RPMI7951 (cell line): Measurements from ENCODE around the gene MED6. TPM values are rescaled to one million over a fixed set of nuclear protein-coding genes. Genes with fewer than 3 reads are reported as not detected.

Source experiments
- DNase-seq: peaks from one replicate; pipeline ENCODE4 v3.0.0-alpha.2; 2012; ENCODE audit warnings: low read depth
- total RNA-seq: library from RNA; depleted of rRNA; stranded (reverse); fragments of >200 nt; shearing (Covaris generic); gene quantifications from 2 replicates; pipeline ENCODE4 v1.2.3, GENCODE V29; 2014; rRNA removed

The MED6 gene
- total RNA-seq, 1 experiment from 2014 or later = 35.6 TPM

- no peak for DNase-seq
Observed at GRCh38 chr14:70597731-70598130, 2.7 kb downstream of the MED6 start.

DNA sequence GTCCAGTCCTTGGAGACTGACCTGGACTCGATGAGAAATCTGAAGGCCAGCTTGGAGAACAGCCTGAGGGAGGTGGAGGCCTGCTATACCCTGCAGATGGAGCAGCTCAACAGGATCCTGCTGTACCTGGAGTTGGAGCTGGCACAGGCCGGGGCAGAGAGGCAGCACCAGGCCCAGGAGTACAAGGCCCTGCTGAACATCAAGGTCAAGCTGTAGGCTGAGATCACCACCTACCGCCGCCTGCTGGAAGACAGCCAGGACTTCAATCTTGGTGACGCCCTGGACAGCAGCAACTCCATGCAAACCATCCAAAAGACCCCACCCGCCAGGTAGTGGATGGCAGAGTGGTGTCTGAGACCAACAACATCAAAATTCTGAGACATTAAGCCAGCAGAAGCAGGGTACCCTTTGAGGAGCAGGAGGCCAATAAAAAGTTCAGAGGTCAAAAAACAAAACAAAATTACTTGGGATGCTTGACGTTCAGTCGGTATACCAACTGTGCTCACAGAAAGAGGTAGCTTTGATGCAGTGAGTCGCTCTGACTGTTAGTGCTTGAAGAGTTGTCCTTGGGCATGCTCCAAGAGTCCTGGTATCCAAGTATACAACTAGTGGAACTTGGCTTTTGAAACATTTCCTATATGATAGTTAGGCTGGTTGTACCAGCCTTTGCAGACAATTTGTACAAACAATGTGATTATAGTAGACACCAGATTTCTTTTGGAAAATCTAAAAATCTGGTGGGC, 4.8 kb downstream of the MED6 start:
- no peak for DNase-seq

DNA sequence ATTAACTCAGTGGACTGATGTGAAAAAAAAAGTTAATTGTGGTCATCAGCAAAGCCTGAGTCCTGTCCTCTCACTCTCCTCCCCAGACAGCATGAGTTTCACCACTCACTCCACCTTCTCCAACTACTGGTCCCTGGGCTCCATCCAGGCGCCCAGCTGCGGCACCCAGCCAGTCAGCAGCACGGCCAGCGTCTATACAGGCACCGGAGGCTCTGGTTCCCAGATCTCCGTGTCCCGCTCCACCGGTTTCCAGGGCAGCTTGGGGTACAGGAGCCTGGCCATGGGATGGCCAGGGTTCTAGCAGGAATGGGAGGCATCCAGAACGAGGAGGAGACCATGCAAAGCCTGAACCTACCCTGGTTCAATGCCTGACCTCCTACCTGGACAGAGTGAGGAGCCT, 6.0 kb downstream of the MED6 start:
- DNase-seq = no peak

DNA sequence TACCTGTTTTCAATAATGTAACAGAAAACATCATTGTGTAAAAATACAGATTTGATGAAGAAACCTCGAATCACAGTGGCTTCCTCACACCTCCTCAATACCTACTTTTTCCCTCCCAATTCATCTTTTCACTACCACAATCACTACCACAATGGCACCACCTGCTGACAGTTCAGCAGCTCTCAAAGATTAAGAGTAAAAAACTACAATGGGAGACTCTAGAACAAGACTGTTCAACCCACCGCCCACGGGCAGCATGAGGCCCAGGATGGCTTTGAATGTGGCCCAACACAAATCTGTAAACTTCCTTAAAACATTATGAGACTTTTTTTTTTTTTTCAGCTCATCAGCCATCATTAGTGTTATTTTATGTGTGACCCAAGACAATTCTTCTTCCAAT, 15.2 kb downstream of the MED6 start:
- peak; percentile 5 for DNase-seq

DNA sequence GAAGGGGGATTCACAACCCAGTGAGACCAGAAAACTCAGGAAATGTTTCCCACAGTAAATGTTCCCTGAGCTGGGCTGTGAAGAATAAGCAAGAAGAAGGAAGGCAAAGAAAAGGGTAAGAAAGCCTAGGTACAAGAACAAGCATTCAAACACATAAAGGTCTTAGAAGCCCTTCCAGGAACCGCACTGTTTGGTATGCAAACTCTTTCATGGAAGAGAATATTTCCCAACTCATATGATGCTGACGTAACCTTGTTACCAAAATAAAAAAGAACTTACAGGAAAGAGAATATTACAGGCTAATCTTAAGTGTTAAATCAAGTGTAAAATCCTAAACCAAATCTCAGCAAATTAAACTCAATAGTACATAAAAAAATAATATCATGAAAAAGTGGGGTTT, 23.6 kb downstream of the MED6 start:
- no peak for DNase-seq

DNA sequence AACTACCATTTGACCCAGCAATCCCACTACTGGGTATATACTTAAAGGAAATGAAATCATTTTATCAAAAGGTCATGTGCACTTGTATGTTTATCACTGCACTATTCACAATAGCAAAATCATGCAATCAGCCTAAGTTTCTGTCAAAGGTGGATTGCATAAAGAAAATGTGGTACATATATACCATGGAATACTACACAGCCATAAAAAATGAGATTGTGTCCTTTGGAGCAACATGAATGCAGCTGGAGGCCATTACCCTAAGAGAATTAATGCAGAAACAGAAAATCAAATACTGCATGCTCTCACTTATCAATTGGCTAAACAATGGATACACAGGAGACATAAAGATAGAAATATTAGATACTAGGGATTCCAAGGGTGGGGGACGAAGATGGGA, 27.4 kb downstream of the MED6 start:
- no peak for DNase-seq

DNA sequence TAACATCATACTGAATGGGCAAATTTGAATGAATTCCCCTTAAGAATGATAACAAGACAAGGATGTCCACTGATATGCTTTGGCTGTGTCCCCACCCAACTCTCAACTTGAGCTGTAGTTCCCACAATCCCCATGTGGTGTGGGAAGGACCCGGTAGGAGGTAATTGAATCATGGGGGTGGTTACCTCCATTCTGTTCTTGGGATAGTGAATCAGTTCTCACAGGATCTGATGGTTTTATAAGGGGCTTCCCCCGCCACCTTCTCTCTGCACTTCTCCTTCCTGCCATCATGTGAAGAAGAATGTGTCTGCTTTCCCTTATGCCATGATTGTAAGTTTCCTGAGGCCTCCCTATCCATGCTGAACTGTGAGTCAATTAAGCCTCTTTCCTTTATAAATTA, 29.3 kb downstream of the MED6 start:
- DNase-seq = no peak

- DNase-seq = peak; percentile 32
Observed at GRCh38 chr14:70567791-70568190, 32.7 kb downstream of the MED6 start.

- no peak for DNase-seq
Observed at GRCh38 chr14:70563869-70564268, 36.6 kb downstream of the MED6 start.

DNA sequence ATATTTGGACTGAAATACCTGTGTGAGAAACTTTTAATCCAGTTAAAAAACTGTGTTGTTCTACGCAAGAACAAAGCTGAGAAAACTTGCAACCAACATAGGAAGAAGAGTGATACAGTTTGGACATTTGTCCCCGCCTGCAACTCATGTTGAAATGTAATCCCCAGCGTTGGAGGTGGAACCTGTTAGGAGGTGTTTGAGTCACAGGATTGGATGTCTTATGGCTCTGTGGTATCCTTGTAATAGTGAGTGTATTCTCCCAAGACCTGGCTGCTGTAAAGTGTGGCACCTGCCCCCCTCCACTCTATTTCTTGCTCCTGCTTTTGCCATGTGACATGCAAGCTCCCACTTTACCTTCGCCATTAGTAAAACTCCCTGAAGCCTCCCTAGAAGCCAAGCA, 37.0 kb downstream of the MED6 start:
- DNase-seq = no peak

DNA sequence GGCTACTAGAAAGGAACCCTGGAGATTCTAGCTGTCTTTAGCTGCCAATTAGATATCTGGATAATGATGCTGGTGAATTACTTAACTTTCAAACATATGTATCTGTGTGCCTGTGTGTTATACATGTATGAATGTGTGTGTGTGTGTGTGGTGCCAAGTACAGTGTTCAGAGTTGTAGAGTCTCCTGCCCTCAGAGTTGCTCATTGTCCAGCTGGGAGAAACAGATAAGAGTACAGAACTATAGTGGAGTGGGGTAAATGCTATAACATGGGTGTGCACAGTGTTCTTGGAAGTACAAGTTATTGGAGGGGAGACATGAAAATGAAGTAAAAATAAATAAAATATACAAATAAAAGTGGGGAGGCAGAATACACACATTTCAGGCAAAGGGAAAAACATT, 42.1 kb downstream of the MED6 start:
- no peak for DNase-seq

DNA sequence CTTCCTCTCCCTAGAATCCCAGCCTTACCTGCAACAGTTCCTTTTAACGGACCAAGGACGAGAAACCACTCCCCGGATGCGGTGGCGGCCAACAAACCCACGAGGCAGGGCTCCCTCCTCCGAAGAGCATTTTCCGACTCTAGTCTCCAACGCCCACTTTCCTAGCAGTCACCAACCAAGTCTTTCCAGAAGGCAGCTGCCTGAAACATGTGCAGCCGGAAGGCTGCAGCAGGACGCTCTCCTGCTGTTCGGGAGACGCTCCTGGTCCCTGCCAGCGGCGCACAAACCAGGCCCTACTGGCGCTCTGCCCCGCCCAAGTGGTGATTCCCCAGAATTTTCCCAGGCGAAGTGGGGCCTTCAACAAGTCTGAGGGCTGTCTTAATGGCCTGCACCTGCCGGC, 44.6 kb downstream of the MED6 start:
- DNase-seq = peak; percentile 34

DNA sequence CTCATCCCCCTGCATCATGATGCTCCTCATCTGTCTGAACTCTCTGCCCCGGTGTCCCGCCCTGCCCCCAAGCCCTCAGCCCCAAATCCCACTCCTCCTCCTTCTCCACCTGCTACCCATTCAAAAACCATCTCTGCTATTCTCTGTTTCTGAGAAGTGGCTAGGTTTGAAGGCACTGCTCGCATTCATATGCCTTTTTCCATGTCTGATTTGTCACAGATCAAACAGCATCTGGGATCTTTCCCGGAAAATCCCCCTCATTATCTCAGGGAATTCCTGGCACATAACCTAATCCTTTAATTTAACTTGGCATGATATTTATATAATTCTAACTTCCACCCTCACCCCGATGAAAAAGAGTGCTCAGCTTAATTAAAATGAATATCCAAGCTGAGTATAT, 62.4 kb downstream of the MED6 start:
- no peak for DNase-seq

GRCh38 chr14:70536830-70537229, 63.6 kb downstream of the MED6 start:
- DNase-seq = peak; percentile 1

DNA sequence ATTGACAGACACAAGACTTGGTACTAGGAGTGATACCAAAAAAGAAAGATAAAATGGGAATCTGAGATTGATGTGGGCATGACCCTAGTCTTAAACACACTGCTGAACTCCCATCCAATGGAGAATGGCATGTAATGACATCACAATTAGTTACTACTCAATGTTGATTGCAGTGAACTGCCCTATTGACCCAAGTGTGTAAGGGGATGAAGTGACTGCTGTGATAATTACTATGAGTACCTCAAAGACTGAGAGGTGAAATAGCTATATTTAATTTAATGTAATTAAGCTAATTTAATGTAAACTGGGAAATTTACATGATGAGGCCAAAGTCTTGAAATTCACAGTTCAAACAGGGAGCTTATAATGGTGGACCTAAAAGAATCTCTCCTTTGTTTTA, 65.6 kb downstream of the MED6 start, which contains the start of gene ADAM20:
Gene ADAM20 (minus strand): TSS at position 101 of the 400 bp plus-strand sequence. CDS start 10,247 bp downstream, outside the sequence.
- no peak for DNase-seq

Other genes starting within 250 kb of the MED6 start
- gene COX16, start 241.0 kb downstream of the MED6 start, total RNA-seq = 62.1 and 65.7 TPM in 2 replicates
- 16.7 and 21.0 TPM in 2 replicates for gene SYNJ2BP, start 183.6 kb downstream of the MED6 start, total RNA-seq
- 0.68 and 1.6 TPM in 2 replicates for gene ADAM21, start 148.5 kb downstream of the MED6 start, total RNA-seq
- 0.10 and 0.12 TPM in 2 replicates for gene ADAM20, start 65.7 kb downstream of the MED6 start, total RNA-seq
- gene TTC9, start 41.3 kb upstream of the MED6 start, total RNA-seq = 0.10 TPM in 1 of 2 replicates, not detected in the other
- 0.88 and 1.1 TPM in 2 replicates for gene MAP3K9, start 208.9 kb upstream of the MED6 start, total RNA-seq